ENCODE measurements around the gene TTC7B.
"Not testable (repeated sequence)": the region's sequence is repeated elsewhere in the genome, so short reads cannot be mapped to it uniquely, and the experiment has no call there.

TTC7B gene

GRCh38 chr14:90815822-90816662, at the start of gene TTC7B:
Gene TTC7B (minus strand): TSS chr14:90816430. CDS start chr14:90816295, 135 bp downstream.
- DNase-seq, result no peak

- no peak for DNase-seq
Measured at GRCh38 chr14:90864741-90865140, 48.5 kb upstream of the TTC7B start.

GRCh38 chr14:90858511-90858910, 42.3 kb upstream of the TTC7B start:
- DNase-seq, result no peak

- no peak for DNase-seq
Measured at GRCh38 chr14:90857866-90858265, 41.6 kb upstream of the TTC7B start.

GRCh38 chr14:90856115-90856514, 39.9 kb upstream of the TTC7B start:
- DNase-seq, result not testable (repeated sequence)

- no peak for DNase-seq
Measured at GRCh38 chr14:90853116-90853515, 36.9 kb upstream of the TTC7B start.

- no peak for DNase-seq
Measured at GRCh38 chr14:90851327-90852036, 35.3 kb upstream of the TTC7B start.

- DNase-seq, result no peak
Measured at GRCh38 chr14:90850487-90850886, 34.3 kb upstream of the TTC7B start.

GRCh38 chr14:90849787-90850444, 33.7 kb upstream of the TTC7B start:
- no peak for DNase-seq

GRCh38 chr14:90848944-90849731, 32.9 kb upstream of the TTC7B start:
- no peak for DNase-seq

- DNase-seq, result no peak
Measured at GRCh38 chr14:90846511-90846910, 30.3 kb upstream of the TTC7B start.

GRCh38 chr14:90844321-90844720, 28.1 kb upstream of the TTC7B start:
- no peak for DNase-seq

GRCh38 chr14:90842726-90843125, 26.5 kb upstream of the TTC7B start:
- no peak for DNase-seq

- DNase-seq, result not testable (repeated sequence)
Measured at GRCh38 chr14:90840667-90841066, 24.4 kb upstream of the TTC7B start.

GRCh38 chr14:90839889-90840266, 23.6 kb upstream of the TTC7B start:
- DNase-seq, result no peak

GRCh38 chr14:90839024-90839888, 23.0 kb upstream of the TTC7B start:
- DNase-seq, result no peak

- DNase-seq, result not testable (repeated sequence)
Measured at GRCh38 chr14:90838531-90838930, 22.3 kb upstream of the TTC7B start.

- DNase-seq, result no peak
Measured at GRCh38 chr14:90837355-90837754, 21.1 kb upstream of the TTC7B start.

- no peak for DNase-seq
Measured at GRCh38 chr14:90836692-90837063, 20.4 kb upstream of the TTC7B start.

- no peak for DNase-seq
Measured at GRCh38 chr14:90831821-90832220, 15.6 kb upstream of the TTC7B start.

GRCh38 chr14:90830931-90831701, 14.9 kb upstream of the TTC7B start:
- no peak for DNase-seq
